Loucy (cell line): ENCODE measurements around the gene FARS2.
A peak's percentile ranks its signal among the peaks of the same experiment; 100 is the strongest.

Source experiments
- H2AFZ ChIP-seq: fragments of 200-600 bp; sonication (generic); 2 replicates; pipeline ENCODE4 v1.6.0; 2016; ENCODE audit warnings: antibody characterized with exemption, mild to moderate bottlenecking, low read length, moderate library complexity
- H3F3A ChIP-seq: fragments of 200-600 bp; 2 replicates; pipeline ENCODE4 v1.6.0; 2016; ENCODE audit warnings: antibody characterized with exemption, low read depth, mild to moderate bottlenecking
- H3K27me3 ChIP-seq: fragments of 200-600 bp; sonication (generic); 2 replicates; pipeline ENCODE4 v1.6.1; 2014; ENCODE audit warnings: low read length, mild to moderate bottlenecking; ENCODE audit not compliant: insufficient read depth, poor library complexity, severe bottlenecking
- H3K36me3 ChIP-seq: fragments of 200-600 bp; sonication (generic); 2 replicates; pipeline ENCODE4 v1.6.1; 2016; ENCODE audit warnings: low read length; ENCODE audit not compliant: insufficient read depth
- H3K4me1 ChIP-seq: fragments of 200-600 bp; sonication (generic); 2 replicates; pipeline ENCODE4 v1.5.1; 2014; ENCODE audit warnings: low read length, mild to moderate bottlenecking; ENCODE audit not compliant: insufficient read depth, poor library complexity, severe bottlenecking
- H3K4me2 ChIP-seq: fragments of 200-600 bp; sonication (generic); 2 replicates; pipeline ENCODE4 v1.6.0; 2014; ENCODE audit warnings: antibody characterized with exemption, low read length, low read depth, mild to moderate bottlenecking; ENCODE audit not compliant: poor library complexity, severe bottlenecking
- H3K4me3 ChIP-seq: fragments of 200-600 bp; sonication (generic); 2 replicates; pipeline ENCODE4 v1.5.1; 2014; ENCODE audit warnings: low read length, mild to moderate bottlenecking, mixed read lengths; ENCODE audit not compliant: poor library complexity, severe bottlenecking
- H3K79me2 ChIP-seq: fragments of 200-600 bp; sonication (generic); 2 replicates; pipeline ENCODE4 v1.6.1; 2014; ENCODE audit warnings: low read length; ENCODE audit not compliant: insufficient read depth
- H3K9ac ChIP-seq: fragments of 200-600 bp; sonication (generic); 2 replicates; pipeline ENCODE4 v1.6.0; 2014; ENCODE audit warnings: mild to moderate bottlenecking, low read depth, low read length, moderate library complexity; ENCODE audit not compliant: poor library complexity, severe bottlenecking
- H3K9me2 ChIP-seq: fragments of 200-600 bp; sonication (generic); replicated peaks from 2 replicates; pipeline ENCODE4 v1.6.1; 2016; ENCODE audit warnings: low read depth, low read length, mixed read lengths
- H3K9me3 ChIP-seq: fragments of 200-600 bp; sonication (generic); 2 replicates; pipeline ENCODE4 v1.6.1; 2014; ENCODE audit warnings: mild to moderate bottlenecking, antibody characterized with exemption, low read length, low read depth; ENCODE audit not compliant: insufficient read depth
- H4K20me1 ChIP-seq: fragments of 200-600 bp; sonication (generic); 2 replicates; pipeline ENCODE4 v1.6.0; 2014; ENCODE audit warnings: antibody characterized with exemption, low read length, mild to moderate bottlenecking; ENCODE audit not compliant: insufficient read depth, poor library complexity, severe bottlenecking
- CTCF ChIP-seq: fragments of 200-600 bp; sonication (generic); conservative IDR thresholded peaks from 2 replicates; pipeline ENCODE4 v1.5.1; 2014; ENCODE audit warnings: mild to moderate bottlenecking, antibody characterized with exemption, low read length
- EZH2phosphoT487 ChIP-seq: fragments of 200-600 bp; IDR thresholded peaks from 2 replicates; pipeline ENCODE4 v1.6.1; 2018; ENCODE audit warnings: antibody characterized with exemption, mild to moderate bottlenecking, moderate library complexity, borderline replicate concordance

FARS2 gene

GRCh38 chr6:5809450-5809849, 548.1 kb downstream of the FARS2 start:
- TF ChIP-seq CTCF (no peak), EZH2phosphoT487 (no peak)
- no peak overlapping the region for H3K4me3 ChIP-seq
- H3K27me3 ChIP-seq: no peaks in the 10 kb centered on the region
- no peaks in the 10 kb centered on the region for H4K20me1 ChIP-seq
- H3K9me3 ChIP-seq: peaks cover 3% of the 10 kb centered on the region; the same call in 1 of the 2 replicates
- no peaks in the 10 kb centered on the region for H3K4me1 ChIP-seq
- no peak overlapping the region for H3K4me2 ChIP-seq
- no peaks in the 10 kb centered on the region for H3K36me3 ChIP-seq
- no peak overlapping the region for H2AFZ ChIP-seq
- H3F3A ChIP-seq: no peaks in the 10 kb centered on the region
- no peaks in the 10 kb centered on the region for H3K9me2 ChIP-seq
- H3K79me2 ChIP-seq: no peaks in the 10 kb centered on the region
- H3K9ac ChIP-seq: no peak overlapping the region

GRCh38 chr6:5811997-5812396, 550.7 kb downstream of the FARS2 start:
- Histone ChIP-seq H3K9ac (no peak overlapping the region), H3F3A (no peaks in the 10 kb centered on the region), H3K9me2 (no peaks in the 10 kb centered on the region), H2AFZ (no peak overlapping the region), H3K4me2 (no peak overlapping the region), H3K27me3 (no peaks in the 10 kb centered on the region), H3K4me1 (no peaks in the 10 kb centered on the region), H3K9me3 (no peaks in the 10 kb centered on the region; the same call in 1 of the 2 replicates), H3K79me2 (no peaks in the 10 kb centered on the region), H3K36me3 (no peaks in the 10 kb centered on the region), H3K4me3 (no peak overlapping the region), H4K20me1 (no peaks in the 10 kb centered on the region)
- TF ChIP-seq CTCF (no peak), EZH2phosphoT487 (no peak)

- no peak overlapping the region for H3K4me2 ChIP-seq
- H3K9me3 ChIP-seq: no peaks in the 10 kb centered on the region
Measured at GRCh38 chr6:5813625-5814027, 552.3 kb downstream of the FARS2 start.

More at GRCh38 chr6:5813625-5814027, 552.3 kb downstream of the FARS2 start:
- H3K36me3 ChIP-seq: no peaks in the 10 kb centered on the region
- no peak overlapping the region for H3K4me3 ChIP-seq
- peak; percentile 16; the same call in 1 of the 2 replicates for TF ChIP-seq CTCF
- TF ChIP-seq EZH2phosphoT487: no peak
- H3K9ac ChIP-seq: no peak overlapping the region
- H4K20me1 ChIP-seq: no peaks in the 10 kb centered on the region
- no peaks in the 10 kb centered on the region for H3K79me2 ChIP-seq
- H3K27me3 ChIP-seq: no peaks in the 10 kb centered on the region
- no peak overlapping the region for H2AFZ ChIP-seq
- H3K4me1 ChIP-seq: no peaks in the 10 kb centered on the region
- no peaks in the 10 kb centered on the region for H3K9me2 ChIP-seq
- H3F3A ChIP-seq: no peaks in the 10 kb centered on the region
